ENCODE measurements around the gene PDE6D.

GRCh38 chr2:231699006-231699405 lies 82.1 kb downstream of the PDE6D start:
- TF ChIP-seq, protein P1, sequence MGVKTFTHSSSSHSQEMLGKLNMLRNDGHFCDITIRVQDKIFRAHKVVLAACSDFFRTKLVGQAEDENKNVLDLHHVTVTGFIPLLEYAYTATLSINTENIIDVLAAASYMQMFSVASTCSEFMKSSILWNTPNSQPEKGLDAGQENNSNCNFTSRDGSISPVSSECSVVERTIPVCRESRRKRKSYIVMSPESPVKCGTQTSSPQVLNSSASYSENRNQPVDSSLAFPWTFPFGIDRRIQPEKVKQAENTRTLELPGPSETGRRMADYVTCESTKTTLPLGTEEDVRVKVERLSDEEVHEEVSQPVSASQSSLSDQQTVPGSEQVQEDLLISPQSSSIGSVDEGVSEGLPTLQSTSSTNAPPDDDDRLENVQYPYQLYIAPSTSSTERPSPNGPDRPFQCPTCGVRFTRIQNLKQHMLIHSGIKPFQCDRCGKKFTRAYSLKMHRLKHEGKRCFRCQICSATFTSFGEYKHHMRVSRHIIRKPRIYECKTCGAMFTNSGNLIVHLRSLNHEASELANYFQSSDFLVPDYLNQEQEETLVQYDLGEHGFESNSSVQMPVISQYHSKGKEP (tag by site-specific recombination; IDR thresholded peaks at IDR 0.05) = no peak
- TF ChIP-seq ZNF629 (tag by site-specific recombination; IDR thresholded peaks at IDR 0.05) (no peak), ZNF394 (tag by site-specific recombination; IDR thresholded peaks at IDR 0.05; ENCODE audit: borderline replicate concordance) (no peak), ZNF48 (tag by site-specific recombination; IDR thresholded peaks at IDR 0.05) (no peak), ZSCAN5A (tag by site-specific recombination; IDR thresholded peaks at IDR 0.05) (no peak), ZNF837 (tag by site-specific recombination; IDR thresholded peaks at IDR 0.05) (no peak), ZNF501 (tag by site-specific recombination; IDR thresholded peaks at IDR 0.05) (no peak), ZNF830 (tag by site-specific recombination; IDR thresholded peaks at IDR 0.05; ENCODE audit: low read depth) (no peak), ZNF121 (tag by site-specific recombination; IDR thresholded peaks at IDR 0.05) (no peak), ELK4 (IDR thresholded peaks at IDR 0.05; ENCODE audit: borderline replicate concordance, low read depth, low read length) (no peak), GLI4 (tag by site-specific recombination; IDR thresholded peaks at IDR 0.05) (no peak)
- TF ChIP-seq, protein P2, sequence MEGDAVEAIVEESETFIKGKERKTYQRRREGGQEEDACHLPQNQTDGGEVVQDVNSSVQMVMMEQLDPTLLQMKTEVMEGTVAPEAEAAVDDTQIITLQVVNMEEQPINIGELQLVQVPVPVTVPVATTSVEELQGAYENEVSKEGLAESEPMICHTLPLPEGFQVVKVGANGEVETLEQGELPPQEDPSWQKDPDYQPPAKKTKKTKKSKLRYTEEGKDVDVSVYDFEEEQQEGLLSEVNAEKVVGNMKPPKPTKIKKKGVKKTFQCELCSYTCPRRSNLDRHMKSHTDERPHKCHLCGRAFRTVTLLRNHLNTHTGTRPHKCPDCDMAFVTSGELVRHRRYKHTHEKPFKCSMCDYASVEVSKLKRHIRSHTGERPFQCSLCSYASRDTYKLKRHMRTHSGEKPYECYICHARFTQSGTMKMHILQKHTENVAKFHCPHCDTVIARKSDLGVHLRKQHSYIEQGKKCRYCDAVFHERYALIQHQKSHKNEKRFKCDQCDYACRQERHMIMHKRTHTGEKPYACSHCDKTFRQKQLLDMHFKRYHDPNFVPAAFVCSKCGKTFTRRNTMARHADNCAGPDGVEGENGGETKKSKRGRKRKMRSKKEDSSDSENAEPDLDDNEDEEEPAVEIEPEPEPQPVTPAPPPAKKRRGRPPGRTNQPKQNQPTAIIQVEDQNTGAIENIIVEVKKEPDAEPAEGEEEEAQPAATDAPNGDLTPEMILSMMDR (tag by site-specific recombination; IDR thresholded peaks at IDR 0.05) = no peak

All from HEK293 (cell line).